Activated T-cell treated with anti-CD3 and anti-CD28 coated beads, Interleukin-2, amount 50 U/mL, for 48 hours (primary cell): ENCODE data around the gene STAMBPL1.
"Not testable (repeated sequence)": the region's sequence is repeated elsewhere in the genome, so short reads cannot be mapped to it uniquely, and the experiment has no call there.

Experiments
- DNase-seq, 2 experiments: peaks; one replicate each; pipeline ENCODE4 v3.0.0-alpha.2; 2020

STAMBPL1 gene

GRCh38 chr10:88879534-88880281 is at the start of gene STAMBPL1:
STAMBPL1 (plus strand) TSS chr10:88880245; CDS start chr10:88901709, 21,464 bp downstream.
- peak; percentile 84 to 88 for DNase-seq

- no peak for DNase-seq
Measured at GRCh38 chr10:88830643-88831268, 49.3 kb upstream of the STAMBPL1 start.

GRCh38 chr10:88831709-88832108 is 48.3 kb upstream of the STAMBPL1 start:
- DNase-seq = peak; percentile 43 to 50

- DNase-seq = no peak
Measured at GRCh38 chr10:88832376-88832775, 47.7 kb upstream of the STAMBPL1 start.

- no peak for DNase-seq
Measured at GRCh38 chr10:88833156-88833555, 46.9 kb upstream of the STAMBPL1 start.

DNA sequence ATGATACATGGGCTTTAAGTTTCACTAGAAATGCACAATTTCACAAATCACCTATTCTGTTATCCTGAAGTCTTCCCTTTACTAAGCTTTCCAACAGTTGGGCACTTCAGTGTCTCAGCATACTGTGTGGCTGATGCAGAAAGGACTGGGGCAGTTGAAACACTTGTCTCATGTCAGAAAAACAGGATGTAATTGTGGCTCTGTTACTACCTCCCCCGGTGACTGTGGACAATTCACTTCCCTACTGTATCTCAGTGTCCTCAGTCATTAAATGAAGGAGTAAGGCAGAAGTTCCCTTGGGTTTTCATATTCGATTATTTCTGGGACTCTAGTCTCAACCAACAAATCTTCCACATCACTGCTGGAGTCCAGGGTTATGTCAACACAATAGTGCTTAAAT is 46.3 kb upstream of the STAMBPL1 start:
- DNase-seq = no peak

- DNase-seq = peak; percentile 91 to 93
Measured at GRCh38 chr10:88835096-88835909, 44.7 kb upstream of the STAMBPL1 start.

DNA sequence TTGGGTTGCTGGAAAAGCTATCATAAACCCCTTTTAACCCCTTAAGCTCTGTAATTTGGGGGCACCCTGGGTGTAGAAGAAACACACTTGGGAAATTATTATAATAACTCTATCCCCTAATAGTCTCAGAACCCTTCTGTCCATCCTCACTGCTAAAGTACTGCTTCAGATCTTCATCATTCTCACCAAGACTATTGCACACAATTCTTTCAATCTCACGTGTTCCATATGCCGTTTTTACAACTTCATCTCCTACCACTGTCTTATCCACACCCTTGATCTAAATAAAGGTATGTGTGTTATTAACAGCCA is 44.2 kb upstream of the STAMBPL1 start:
- no peak for DNase-seq

DNA sequence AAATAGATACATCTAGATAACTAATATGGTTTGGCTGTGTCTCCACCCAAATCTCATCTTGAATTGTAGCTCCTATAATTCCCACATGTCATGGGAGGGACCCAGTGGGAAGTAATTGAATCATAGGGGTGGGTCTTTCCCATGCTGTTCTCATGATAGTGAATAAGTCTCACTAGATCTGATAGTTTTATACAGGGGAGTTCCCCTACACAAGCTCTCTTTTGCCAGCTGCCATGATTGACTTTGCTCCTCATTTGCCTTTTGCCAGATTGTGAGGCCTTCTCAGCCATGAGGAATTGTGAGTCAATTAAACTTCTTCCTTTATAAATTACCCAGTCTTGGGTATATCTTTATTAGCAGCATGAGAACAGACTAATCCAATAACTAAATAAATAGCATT is 42.4 kb upstream of the STAMBPL1 start:
- not testable (repeated sequence) for DNase-seq

DNA sequence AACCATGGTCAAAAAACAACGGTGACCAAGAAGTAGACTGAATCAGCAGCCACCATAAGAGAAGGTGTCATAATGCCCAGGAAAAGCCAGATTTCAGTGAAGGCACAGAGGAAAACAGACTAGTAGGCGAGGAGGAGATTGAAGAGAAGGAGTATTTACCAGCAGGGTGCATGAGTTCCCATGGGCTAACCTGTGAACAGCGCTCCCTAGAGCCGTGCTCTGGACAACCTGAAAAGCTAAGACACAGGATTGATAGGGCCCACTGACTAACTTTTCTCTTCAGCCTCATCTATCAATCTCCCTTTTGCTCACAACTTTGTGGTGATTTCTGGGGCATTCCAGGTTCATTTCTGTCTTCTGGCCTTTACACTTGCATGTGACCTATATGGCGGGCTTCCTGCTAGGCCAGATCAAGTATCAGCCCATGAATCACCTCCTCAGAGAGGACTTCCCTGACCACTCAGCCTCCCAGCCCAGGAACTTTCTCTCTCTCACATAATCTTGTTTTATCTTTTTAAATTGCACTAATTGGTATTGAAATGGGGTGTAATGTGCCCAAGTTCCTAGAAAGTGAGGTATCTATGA is 41.2 kb upstream of the STAMBPL1 start:
- no peak for DNase-seq

- no peak for DNase-seq
Measured at GRCh38 chr10:88840104-88840503, 39.9 kb upstream of the STAMBPL1 start.

- DNase-seq = no peak
Measured at GRCh38 chr10:88840881-88841280, 39.2 kb upstream of the STAMBPL1 start.

DNA sequence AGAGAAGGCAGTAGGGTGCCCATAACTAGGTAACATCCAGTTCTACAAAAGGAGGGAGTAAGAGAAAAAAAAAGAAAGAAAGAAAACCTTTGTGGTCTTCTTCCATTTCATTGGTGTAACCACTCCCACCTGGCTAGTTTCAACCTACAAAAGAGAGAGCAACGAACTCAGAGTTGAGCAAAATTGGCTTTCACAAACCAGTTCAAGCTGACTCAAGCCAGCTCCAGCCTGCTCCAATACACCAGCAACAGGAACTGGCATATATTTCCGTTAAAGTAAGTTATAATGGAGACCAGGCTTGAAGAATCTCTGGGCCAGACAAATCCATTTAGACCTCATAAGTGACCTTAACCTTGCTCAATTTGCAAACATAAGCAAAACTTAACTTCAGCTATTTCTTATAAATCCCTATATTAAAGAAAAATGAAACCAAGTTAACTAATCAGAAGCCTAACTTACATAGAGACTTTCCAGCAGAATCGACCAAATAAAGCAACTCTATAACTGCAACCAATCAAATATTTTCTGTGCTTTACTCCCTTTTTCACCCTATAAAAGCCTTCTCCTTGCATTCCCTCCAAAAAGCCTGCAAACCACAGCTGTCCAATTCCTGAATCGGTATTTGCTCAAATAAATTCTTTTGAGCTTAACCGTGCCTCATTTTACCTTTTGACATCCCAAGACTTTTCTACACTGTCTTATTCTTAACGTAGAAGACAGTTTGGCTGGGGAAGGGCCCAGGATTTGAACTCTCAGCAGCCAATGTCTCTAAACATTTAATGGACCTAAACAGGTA is 38.5 kb upstream of the STAMBPL1 start:
- DNase-seq = no peak

- no peak for DNase-seq
Measured at GRCh38 chr10:88843171-88843570, 36.9 kb upstream of the STAMBPL1 start.

- no peak for DNase-seq
Measured at GRCh38 chr10:88848499-88848898, 31.5 kb upstream of the STAMBPL1 start.

- no peak for DNase-seq
Measured at GRCh38 chr10:88849234-88849633, 30.8 kb upstream of the STAMBPL1 start.

- DNase-seq = no peak
Measured at GRCh38 chr10:88850712-88851111, 29.3 kb upstream of the STAMBPL1 start.

- DNase-seq = no peak
Measured at GRCh38 chr10:88851706-88852105, 28.3 kb upstream of the STAMBPL1 start, which contains the start of gene ANKRD22. ANKRD22 (minus strand) TSS chr10:88851844; CDS start chr10:88851607, 237 bp downstream.

GRCh38 chr10:88852327-88852726 is 27.7 kb upstream of the STAMBPL1 start:
- DNase-seq = no peak

DNA sequence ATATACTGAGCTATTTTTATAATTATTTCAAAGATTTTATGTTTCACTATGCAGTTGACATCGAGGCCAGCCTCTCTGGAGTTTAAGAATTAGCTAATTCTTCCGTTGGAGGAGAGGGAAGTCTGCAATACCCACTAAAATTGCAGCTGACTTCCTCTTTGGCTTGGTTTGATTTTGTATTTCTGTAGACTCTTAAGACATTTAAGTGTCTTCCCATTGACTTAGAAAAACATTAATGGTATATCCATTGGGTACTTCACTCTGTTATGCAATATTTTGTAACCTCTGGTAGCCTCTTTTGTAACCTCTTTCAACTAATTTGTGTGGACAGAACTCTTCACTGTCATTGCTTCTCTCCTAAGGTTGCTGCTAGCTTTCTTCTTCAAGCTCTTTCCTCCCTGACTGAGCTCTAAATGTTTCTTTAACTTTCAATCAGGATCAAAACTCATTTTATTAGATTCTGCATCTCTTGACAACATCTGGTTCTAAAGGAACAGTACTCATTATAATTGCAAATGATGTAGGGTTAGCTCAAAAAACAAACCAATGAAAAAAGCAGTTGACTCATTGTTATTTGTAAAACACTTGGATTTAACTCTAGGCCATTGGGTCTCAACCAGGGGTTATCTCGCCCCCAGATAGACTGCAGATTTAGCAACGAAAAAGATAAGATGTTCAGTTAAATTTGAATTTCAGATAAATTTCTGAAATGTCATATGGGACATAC is 26.7 kb upstream of the STAMBPL1 start:
- DNase-seq = no peak

GRCh38 chr10:88854684-88855083 is 25.4 kb upstream of the STAMBPL1 start:
- DNase-seq = no peak

- no peak for DNase-seq
Measured at GRCh38 chr10:88857831-88858230, 22.2 kb upstream of the STAMBPL1 start.
